Liver (tissue), 9 donors: ENCODE measurements around the gene SAXO2. TPM values are rescaled to one million over a fixed set of nuclear protein-coding genes. Genes with fewer than 3 reads are reported as not detected.

ENCODE experiments used
- DNase-seq: peaks from one replicate; pipeline ENCODE4 v3.0.0-alpha.2; 2017; ENCODE audit warnings: low spot score
- H3K27ac ChIP-seq, 2 donors: one replicate each; pipeline ENCODE4 v1.7.0; 2013; ENCODE audit warnings: inconsistent platforms in 2 of 2, low read length in 2 of 2, control low read depth in 1 of 2, low read depth in 1 of 2, mild to moderate bottlenecking in 1 of 2
- H3K27me3 ChIP-seq, 4 donors: one replicate each; pipeline versions ENCODE4 v1.6.1 to v1.7.0; 2013; ENCODE audit warnings: low read length in 3 of 4, inconsistent platforms in 1 of 4, mild to moderate bottlenecking in 1 of 4, moderate library complexity in 1 of 4; ENCODE audit not compliant: control insufficient read depth in 4 of 4, insufficient read depth in 4 of 4
- H3K36me3 ChIP-seq, 4 donors: one replicate each; pipeline versions ENCODE4 v1.6.1 to v1.7.0; 2013; ENCODE audit warnings: low read length in 3 of 4, mild to moderate bottlenecking in 3 of 4, low read depth in 1 of 4, moderate library complexity in 1 of 4; ENCODE audit not compliant: control insufficient read depth in 4 of 4, insufficient read depth in 3 of 4
- H3K4me1 ChIP-seq, 4 donors: one replicate each; pipeline versions ENCODE4 v1.6.1 to v1.7.0; 2013; ENCODE audit warnings: low read length in 3 of 4, mild to moderate bottlenecking in 3 of 4, moderate library complexity in 1 of 4; ENCODE audit not compliant: control insufficient read depth in 4 of 4, insufficient read depth in 4 of 4
- H3K4me3 ChIP-seq, 3 donors: one replicate each; pipeline versions ENCODE4 v1.6.1 to v1.7.0; 2013; ENCODE audit warnings: low read length in 3 of 3, control low read depth in 1 of 3, low read depth in 1 of 3, mild to moderate bottlenecking in 1 of 3
- H3K9ac ChIP-seq, 2 donors: one replicate each; pipeline ENCODE4 v1.7.0; 2013; ENCODE audit warnings: low read length in 2 of 2, mild to moderate bottlenecking in 2 of 2, moderate library complexity in 2 of 2, control low read depth in 1 of 2, low read depth in 1 of 2
- H3K9me3 ChIP-seq, 4 donors: one replicate each; pipeline versions ENCODE4 v1.6.1 to v1.7.0; 2013; ENCODE audit warnings: low read length in 3 of 4; ENCODE audit not compliant: control insufficient read depth in 4 of 4
- ATF3 ChIP-seq: IDR thresholded peaks from 2 replicates; pipeline ENCODE4 v1.6.1; 2016; ENCODE audit warnings: antibody characterized with exemption
- CTCF ChIP-seq: fragments of 150-350 bp; IDR thresholded peaks from 2 replicates; pipeline ENCODE4 v1.5.1; 2017; ENCODE audit warnings: improper control_type of control experiment, low read depth, low read length; ENCODE audit not compliant: missing input control
- EGR1 ChIP-seq, 2 donors: IDR thresholded peaks; 2 replicates each; pipeline ENCODE4 v1.6.1; 2016 to 2018; ENCODE audit warnings: antibody characterized with exemption in 2 of 2, low read depth in 2 of 2
- FOXA1 ChIP-seq: IDR thresholded peaks from 2 replicates; pipeline ENCODE4 v1.6.1; 2016; ENCODE audit warnings: antibody characterized with exemption
- FOXA2 ChIP-seq: IDR thresholded peaks from 2 replicates; pipeline ENCODE4 v1.6.1; 2016; ENCODE audit warnings: antibody characterized with exemption
- GABPA ChIP-seq, 2 donors: IDR thresholded peaks in 1 of 2; conservative IDR thresholded peaks in 1 of 2; 2 replicates each; pipeline ENCODE4 v1.6.1; 2016; ENCODE audit warnings: antibody characterized with exemption in 2 of 2, mild to moderate bottlenecking in 1 of 2, moderate library complexity in 1 of 2
- HNF4A ChIP-seq, 2 donors: conservative IDR thresholded peaks; 2 replicates each; pipeline ENCODE4 v1.6.1; 2016; ENCODE audit warnings: antibody characterized with exemption in 2 of 2, mild to moderate bottlenecking in 2 of 2
- HNF4G ChIP-seq: IDR thresholded peaks from 2 replicates; pipeline ENCODE4 v1.6.1; 2016; ENCODE audit warnings: antibody characterized with exemption
- JUND ChIP-seq, 2 donors: IDR thresholded peaks; 2 replicates each; pipeline ENCODE4 v1.6.1; 2016; ENCODE audit warnings: antibody characterized with exemption in 2 of 2
- MAX ChIP-seq: IDR thresholded peaks from 2 replicates; pipeline ENCODE4 v1.6.1; 2016; ENCODE audit warnings: antibody characterized with exemption
- NR2F2 ChIP-seq: IDR thresholded peaks from 2 replicates; pipeline ENCODE4 v1.6.1; 2016; ENCODE audit warnings: antibody characterized with exemption
- RAD21 ChIP-seq, 2 donors: IDR thresholded peaks; 2 replicates each; pipeline ENCODE4 v1.6.1; 2016; ENCODE audit warnings: antibody characterized with exemption in 2 of 2, mild to moderate bottlenecking in 2 of 2
- REST ChIP-seq: IDR thresholded peaks from 2 replicates; pipeline ENCODE4 v1.6.1; 2016; ENCODE audit warnings: antibody characterized with exemption, mild to moderate bottlenecking
- RXRA ChIP-seq, 2 donors: IDR thresholded peaks; 2 replicates each; pipeline ENCODE4 v1.6.1; 2017 to 2018; ENCODE audit warnings: antibody characterized with exemption in 2 of 2, mild to moderate bottlenecking in 1 of 2
- SP1 ChIP-seq: IDR thresholded peaks from 2 replicates; pipeline ENCODE4 v1.6.1; 2018; ENCODE audit warnings: antibody characterized with exemption, mild to moderate bottlenecking
- TAF1 ChIP-seq: conservative IDR thresholded peaks from 2 replicates; pipeline ENCODE4 v1.6.1; 2016; ENCODE audit warnings: antibody characterized with exemption, mild to moderate bottlenecking
- YY1 ChIP-seq: IDR thresholded peaks from 2 replicates; pipeline ENCODE4 v1.6.1; 2016; ENCODE audit warnings: antibody characterized with exemption, mild to moderate bottlenecking
- ZBTB33 ChIP-seq: IDR thresholded peaks from 2 replicates; pipeline ENCODE4 v1.6.1; 2016; ENCODE audit warnings: antibody characterized with exemption
- WGBS: extraction: QIAGEN DNeasy Blood & Tissue Kit; methylation state at CpG from one replicate; pipeline ENCODE4 v1.1.7; 2013; 5-methylcytosine and 5-hydroxymethylcytosine counted together
- polyA plus RNA-seq, 2 donors: library from polyadenylated mRNA; stranded (reverse) in 1 of 2; unstranded in 1 of 2; fragments of 200-250 nt in 1 of 2; fragments of >200 nt in 1 of 2; fragmentation: Nextera tagmentation in 1 of 2; extraction: Ambion mirVana in 1 of 2; gene quantifications; one replicate each; pipeline versions ENCODE4 v1.2.1 to v1.2.3, GENCODE V29; 2013 to 2015
- total RNA-seq, 2 donors: library from RNA; depleted of rRNA; stranded (reverse); fragments of >200 nt; gene quantifications; one replicate each; pipeline ENCODE4 v1.2.3, GENCODE V29; 2014
- donor health status: healthy.
- donor health status: healthy.
- donor health status: healthy.
- donor health status: healthy.
- donor health status: healthy.

Gene SAXO2
- total and polyA plus RNA-seq, 4 donors, result 0.28 to 1.4 (median 0.43) TPM

GRCh38 chr15:82312586-82313349, 50.1 kb downstream of the SAXO2 start:
- H3K9ac ChIP-seq, result no peak overlapping the region
- no peaks in the 10 kb centered on the region for H3K9me3 ChIP-seq
- H3K27ac ChIP-seq, result no peak overlapping the region
- no peak overlapping the region for H3K4me3 ChIP-seq
- no peaks in the 10 kb centered on the region for H3K27me3 ChIP-seq
- no peaks in the 10 kb centered on the region for H3K4me1 ChIP-seq
- no peak for DNase-seq
- no peaks in the 10 kb centered on the region for H3K36me3 ChIP-seq
- 82% methylated on average over 8 of the region's 8 CpGs for WGBS
- TF ChIP-seq NR2F2, result no peak
- no peak for TF ChIP-seq SP1
- TF ChIP-seq CTCF, result no peak
- TF ChIP-seq MAX, result no peak
- TF ChIP-seq ATF3, result no peak
- no peak for TF ChIP-seq RAD21 (IDR thresholded peaks at IDR 0.05)
- no peak for TF ChIP-seq HNF4A (conservative IDR thresholded peaks at IDR 0.05)
- no peak for TF ChIP-seq TAF1

- no peak for DNase-seq
- TF ChIP-seq TAF1, result no peak
- TF ChIP-seq SP1, result no peak
- TF ChIP-seq HNF4G, result no peak
- no peak for TF ChIP-seq JUND (IDR thresholded peaks at IDR 0.05)
- TF ChIP-seq CTCF, result no peak
- TF ChIP-seq FOXA1, result no peak
- no peak for TF ChIP-seq GABPA (IDR thresholded peaks at IDR 0.05 in 1 of 2, conservative IDR thresholded peaks at IDR 0.05 in 1 of 2)
- no peak for TF ChIP-seq NR2F2
- no peak for TF ChIP-seq MAX
- no peak for TF ChIP-seq YY1
- no peak for TF ChIP-seq ATF3
- TF ChIP-seq HNF4A (conservative IDR thresholded peaks at IDR 0.05), result no peak
- no peak for TF ChIP-seq REST
- no peak for TF ChIP-seq RXRA (IDR thresholded peaks at IDR 0.05)
- TF ChIP-seq ZBTB33, result no peak
- no peak for TF ChIP-seq EGR1 (IDR thresholded peaks at IDR 0.05; ENCODE audit: low read depth in 2 of 2)
- no peak for TF ChIP-seq FOXA2
- no peak for TF ChIP-seq RAD21 (IDR thresholded peaks at IDR 0.05)
- Histone ChIP-seq H3K9ac (no peak overlapping the region), H3K4me1 (no peaks in the 10 kb centered on the region), H3K27ac (no peak overlapping the region), H3K4me3 (no peak overlapping the region), H3K9me3 (no peaks in the 10 kb centered on the region), H3K36me3 (no peaks in the 10 kb centered on the region), H3K27me3 (no peaks in the 10 kb centered on the region)
- 98% methylated on average over 2 of the region's 2 CpGs for WGBS
These were observed 50.8 kb downstream of the SAXO2 start for GRCh38 chr15:82313446-82313845.
